Measurements from ENCODE around the gene MAK.

DNA sequence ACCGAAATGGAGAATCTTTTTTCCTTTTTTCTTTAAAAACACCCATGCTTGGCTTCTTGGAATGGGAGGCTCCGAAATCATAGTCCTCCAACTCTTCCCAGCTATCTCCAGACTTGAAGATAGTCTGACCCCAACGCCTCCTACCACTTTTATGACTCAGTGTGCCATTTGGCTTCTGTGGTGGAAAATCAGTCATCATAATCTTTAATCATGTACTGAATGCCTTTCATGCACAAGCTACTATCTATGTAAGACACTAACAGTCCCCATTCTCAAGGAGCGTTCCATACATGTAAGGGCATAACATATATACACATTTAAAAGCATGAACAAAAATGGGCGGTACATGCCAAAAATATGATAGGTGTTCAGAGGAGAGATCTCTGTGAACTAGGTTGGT is 46.7 kb downstream of the MAK start:
- TF ChIP-seq, protein P1, sequence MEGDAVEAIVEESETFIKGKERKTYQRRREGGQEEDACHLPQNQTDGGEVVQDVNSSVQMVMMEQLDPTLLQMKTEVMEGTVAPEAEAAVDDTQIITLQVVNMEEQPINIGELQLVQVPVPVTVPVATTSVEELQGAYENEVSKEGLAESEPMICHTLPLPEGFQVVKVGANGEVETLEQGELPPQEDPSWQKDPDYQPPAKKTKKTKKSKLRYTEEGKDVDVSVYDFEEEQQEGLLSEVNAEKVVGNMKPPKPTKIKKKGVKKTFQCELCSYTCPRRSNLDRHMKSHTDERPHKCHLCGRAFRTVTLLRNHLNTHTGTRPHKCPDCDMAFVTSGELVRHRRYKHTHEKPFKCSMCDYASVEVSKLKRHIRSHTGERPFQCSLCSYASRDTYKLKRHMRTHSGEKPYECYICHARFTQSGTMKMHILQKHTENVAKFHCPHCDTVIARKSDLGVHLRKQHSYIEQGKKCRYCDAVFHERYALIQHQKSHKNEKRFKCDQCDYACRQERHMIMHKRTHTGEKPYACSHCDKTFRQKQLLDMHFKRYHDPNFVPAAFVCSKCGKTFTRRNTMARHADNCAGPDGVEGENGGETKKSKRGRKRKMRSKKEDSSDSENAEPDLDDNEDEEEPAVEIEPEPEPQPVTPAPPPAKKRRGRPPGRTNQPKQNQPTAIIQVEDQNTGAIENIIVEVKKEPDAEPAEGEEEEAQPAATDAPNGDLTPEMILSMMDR (conservative IDR thresholded peaks at IDR 0.05; ENCODE audit: low read depth in 2 of 2): no peak
- TF ChIP-seq, protein P2, sequence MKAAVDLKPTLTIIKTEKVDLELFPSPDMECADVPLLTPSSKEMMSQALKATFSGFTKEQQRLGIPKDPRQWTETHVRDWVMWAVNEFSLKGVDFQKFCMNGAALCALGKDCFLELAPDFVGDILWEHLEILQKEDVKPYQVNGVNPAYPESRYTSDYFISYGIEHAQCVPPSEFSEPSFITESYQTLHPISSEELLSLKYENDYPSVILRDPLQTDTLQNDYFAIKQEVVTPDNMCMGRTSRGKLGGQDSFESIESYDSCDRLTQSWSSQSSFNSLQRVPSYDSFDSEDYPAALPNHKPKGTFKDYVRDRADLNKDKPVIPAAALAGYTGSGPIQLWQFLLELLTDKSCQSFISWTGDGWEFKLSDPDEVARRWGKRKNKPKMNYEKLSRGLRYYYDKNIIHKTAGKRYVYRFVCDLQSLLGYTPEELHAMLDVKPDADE (IDR thresholded peaks at IDR 0.05): no peak
- TF ChIP-seq POLR2AphosphoS5 (IDR thresholded peaks at IDR 0.05; ENCODE audit: low read depth) (no peak), EZH2phosphoT487 (IDR thresholded peaks at IDR 0.05; ENCODE audit: unreplicated experiment) (no peak), EZH2 (IDR thresholded peaks at IDR 0.05; ENCODE audit: low read depth, unreplicated experiment) (no peak), NANOG (IDR thresholded peaks at IDR 0.05; ENCODE audit: borderline replicate concordance) (no peak), CREB1 (CRISPR knock-in tag; IDR thresholded peaks at IDR 0.05; ENCODE audit: low read depth) (no peak)
- TF ChIP-seq, protein P3, sequence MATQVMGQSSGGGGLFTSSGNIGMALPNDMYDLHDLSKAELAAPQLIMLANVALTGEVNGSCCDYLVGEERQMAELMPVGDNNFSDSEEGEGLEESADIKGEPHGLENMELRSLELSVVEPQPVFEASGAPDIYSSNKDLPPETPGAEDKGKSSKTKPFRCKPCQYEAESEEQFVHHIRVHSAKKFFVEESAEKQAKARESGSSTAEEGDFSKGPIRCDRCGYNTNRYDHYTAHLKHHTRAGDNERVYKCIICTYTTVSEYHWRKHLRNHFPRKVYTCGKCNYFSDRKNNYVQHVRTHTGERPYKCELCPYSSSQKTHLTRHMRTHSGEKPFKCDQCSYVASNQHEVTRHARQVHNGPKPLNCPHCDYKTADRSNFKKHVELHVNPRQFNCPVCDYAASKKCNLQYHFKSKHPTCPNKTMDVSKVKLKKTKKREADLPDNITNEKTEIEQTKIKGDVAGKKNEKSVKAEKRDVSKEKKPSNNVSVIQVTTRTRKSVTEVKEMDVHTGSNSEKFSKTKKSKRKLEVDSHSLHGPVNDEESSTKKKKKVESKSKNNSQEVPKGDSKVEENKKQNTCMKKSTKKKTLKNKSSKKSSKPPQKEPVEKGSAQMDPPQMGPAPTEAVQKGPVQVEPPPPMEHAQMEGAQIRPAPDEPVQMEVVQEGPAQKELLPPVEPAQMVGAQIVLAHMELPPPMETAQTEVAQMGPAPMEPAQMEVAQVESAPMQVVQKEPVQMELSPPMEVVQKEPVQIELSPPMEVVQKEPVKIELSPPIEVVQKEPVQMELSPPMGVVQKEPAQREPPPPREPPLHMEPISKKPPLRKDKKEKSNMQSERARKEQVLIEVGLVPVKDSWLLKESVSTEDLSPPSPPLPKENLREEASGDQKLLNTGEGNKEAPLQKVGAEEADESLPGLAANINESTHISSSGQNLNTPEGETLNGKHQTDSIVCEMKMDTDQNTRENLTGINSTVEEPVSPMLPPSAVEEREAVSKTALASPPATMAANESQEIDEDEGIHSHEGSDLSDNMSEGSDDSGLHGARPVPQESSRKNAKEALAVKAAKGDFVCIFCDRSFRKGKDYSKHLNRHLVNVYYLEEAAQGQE (IDR thresholded peaks at IDR 0.05; ENCODE audit: unreplicated experiment): no peak
